SK-N-MC (cell line): ENCODE data around the gene YWHAE.

Experiments used
- EZH2 ChIP-seq: fragments of 200-600 bp; sonication (generic); IDR thresholded peaks from one replicate; pipeline ENCODE4 v1.6.1; 2017; ENCODE audit warnings: antibody characterized with exemption
- POLR2AphosphoS5 ChIP-seq: IDR thresholded peaks from 2 replicates; pipeline ENCODE4 v1.6.1; 2012; ENCODE audit warnings: mild to moderate bottlenecking, low read depth, low read length, borderline replicate concordance

DNA sequence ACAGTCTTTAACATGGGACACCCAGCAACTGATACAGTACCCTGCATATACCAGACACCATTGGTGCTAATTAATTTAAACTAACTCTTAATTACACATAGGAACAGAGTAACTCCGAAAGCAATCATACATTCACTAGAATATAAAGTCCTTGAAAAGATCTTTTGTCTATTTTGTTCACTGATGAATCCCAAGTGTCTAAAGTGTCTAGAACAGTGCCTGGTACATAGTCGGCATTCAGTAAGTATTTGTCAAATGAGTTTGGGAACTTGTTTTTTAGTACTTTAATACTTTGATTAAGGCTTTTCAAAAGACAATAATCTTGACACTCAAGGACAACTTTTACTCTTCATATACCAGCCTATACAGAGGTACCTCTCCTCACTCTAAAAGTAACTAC, 13.8 kb downstream of the YWHAE start:
- no peak for TF ChIP-seq EZH2
- TF ChIP-seq POLR2AphosphoS5 = no peak
